ENCODE data around the gene NMUR1. TPM values are rescaled to one million over a fixed set of nuclear protein-coding genes. Genes with fewer than 3 reads are reported as not detected.

NMUR1 gene
- total RNA-seq, 4 donors from 2014 or later = 0.32 to 2.2 (median 0.55) TPM; not detected in 1

DNA sequence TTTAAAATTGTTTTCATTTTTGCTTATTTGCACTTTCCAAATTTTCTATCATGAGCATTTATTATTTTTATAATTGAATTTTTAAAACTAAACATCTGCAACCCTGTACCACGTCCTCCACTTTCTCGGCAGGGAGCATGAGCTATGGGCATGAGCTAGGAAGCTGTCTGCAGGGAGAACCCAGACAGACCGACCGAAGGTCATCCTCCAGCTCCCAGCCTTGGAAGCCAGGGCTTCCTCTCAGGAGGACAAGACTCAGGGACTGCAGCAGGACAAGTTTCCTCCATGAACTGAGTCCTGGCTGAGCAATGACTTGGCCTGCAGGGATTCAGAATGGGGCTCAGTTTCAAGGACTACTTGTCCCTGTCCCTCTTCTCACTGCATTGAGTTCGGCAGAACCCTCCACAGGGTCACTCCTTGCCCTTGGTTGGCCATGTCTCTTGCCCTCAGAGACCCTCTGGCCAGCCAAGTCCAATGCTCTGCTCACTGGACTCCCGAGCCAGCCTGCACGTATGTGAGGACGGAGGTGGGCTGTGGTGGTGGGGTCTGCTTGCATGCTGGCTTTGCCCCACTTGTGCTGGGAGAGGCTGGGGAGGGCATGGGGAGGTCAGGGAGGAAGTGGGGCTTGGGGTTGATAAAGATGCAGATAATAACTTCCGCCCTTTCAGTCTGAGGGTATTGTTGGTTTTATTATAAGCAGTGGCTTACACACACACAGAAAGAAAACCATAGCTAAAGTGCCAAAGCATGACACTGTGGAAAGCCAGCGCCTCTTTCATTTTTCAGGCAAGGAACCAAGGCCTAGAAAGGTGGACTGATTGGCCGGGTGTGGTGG, 6.6 kb downstream of the NMUR1 start:
- no peaks in the 10 kb centered on the region for H3K36me3 ChIP-seq
- H3K27me3 ChIP-seq = no peaks in the 10 kb centered on the region
- H3K9me3 ChIP-seq = no peaks in the 10 kb centered on the region
- no peak overlapping the region for H3K4me3 ChIP-seq
- H3K4me1 ChIP-seq = peaks cover 0 to 16% (median 1%) of the 10 kb centered on the region in 4 donors
- DNase-seq = no peak
- TF ChIP-seq, protein P1, sequence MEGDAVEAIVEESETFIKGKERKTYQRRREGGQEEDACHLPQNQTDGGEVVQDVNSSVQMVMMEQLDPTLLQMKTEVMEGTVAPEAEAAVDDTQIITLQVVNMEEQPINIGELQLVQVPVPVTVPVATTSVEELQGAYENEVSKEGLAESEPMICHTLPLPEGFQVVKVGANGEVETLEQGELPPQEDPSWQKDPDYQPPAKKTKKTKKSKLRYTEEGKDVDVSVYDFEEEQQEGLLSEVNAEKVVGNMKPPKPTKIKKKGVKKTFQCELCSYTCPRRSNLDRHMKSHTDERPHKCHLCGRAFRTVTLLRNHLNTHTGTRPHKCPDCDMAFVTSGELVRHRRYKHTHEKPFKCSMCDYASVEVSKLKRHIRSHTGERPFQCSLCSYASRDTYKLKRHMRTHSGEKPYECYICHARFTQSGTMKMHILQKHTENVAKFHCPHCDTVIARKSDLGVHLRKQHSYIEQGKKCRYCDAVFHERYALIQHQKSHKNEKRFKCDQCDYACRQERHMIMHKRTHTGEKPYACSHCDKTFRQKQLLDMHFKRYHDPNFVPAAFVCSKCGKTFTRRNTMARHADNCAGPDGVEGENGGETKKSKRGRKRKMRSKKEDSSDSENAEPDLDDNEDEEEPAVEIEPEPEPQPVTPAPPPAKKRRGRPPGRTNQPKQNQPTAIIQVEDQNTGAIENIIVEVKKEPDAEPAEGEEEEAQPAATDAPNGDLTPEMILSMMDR (IDR thresholded peaks at IDR 0.05) = no peak
- TF ChIP-seq POLR2AphosphoS5 (IDR thresholded peaks at IDR 0.05) (no peak), POLR2A (IDR thresholded peaks at IDR 0.05) (no peak), EP300 (IDR thresholded peaks at IDR 0.05; ENCODE audit: low read depth) (no peak)
- in situ Hi-C loops (cut with MboI; ENCODE audit: low pct_ligation_motif_present in 1 of 4, low pct_unique_long_range_greater_than_20kb in 1 of 4, low sequenced_read_pairs in 3 of 4) = loop anchor here in 1 of 4 donors (25.0 kb wide), 1 partner anchor 189 kb away; the partner anchor contains the start of gene PTMA
- H3K27ac ChIP-seq = no peak overlapping the region
- WGBS, 2 donors (ENCODE audit: low coverage in 1 of 2) = 65 to 66% methylated on average over 4 to 11 of the region's 11 CpGs
- intact Hi-C loops (cut with DNase I; ENCODE audit: low total_unique reads) = no loop called here

DNA sequence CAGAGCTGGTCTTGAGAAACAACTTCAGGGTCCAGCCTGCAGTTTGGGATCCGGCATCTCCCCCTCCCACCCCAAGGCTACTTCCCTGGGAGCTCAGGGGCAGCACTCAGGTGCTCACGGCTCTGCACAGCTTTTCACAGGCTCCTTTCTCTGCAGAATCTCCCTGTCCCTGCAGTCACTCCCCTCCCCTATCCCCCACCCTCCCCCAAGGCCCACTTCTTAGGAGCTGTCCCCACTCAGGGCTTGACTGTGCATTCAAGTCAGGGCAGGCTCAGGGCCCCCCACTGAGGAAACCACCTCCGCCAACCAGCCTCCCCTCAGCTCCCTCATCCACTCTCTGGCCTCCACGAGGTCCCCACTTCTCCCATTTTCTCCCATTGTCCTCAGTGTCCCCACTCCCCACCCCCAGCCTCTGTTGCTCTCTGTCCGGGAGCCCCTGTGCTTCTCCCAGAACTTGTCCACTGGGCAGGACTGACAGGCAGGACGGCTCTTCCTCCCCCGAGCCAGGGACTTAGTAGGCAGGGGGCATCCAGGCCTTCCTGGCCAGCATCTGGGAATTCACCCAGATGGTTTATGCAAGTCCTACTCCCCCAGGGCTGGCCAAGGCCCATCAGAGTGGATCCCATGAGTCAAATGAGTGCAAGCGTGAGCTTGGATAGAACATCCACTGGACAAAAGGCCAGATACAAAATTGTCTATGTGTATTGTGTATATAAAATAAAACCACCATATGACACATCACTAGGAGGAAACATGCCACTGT, 7.6 kb downstream of the NMUR1 start:
- in situ Hi-C loops (cut with MboI; ENCODE audit: low pct_ligation_motif_present in 1 of 4, low pct_unique_long_range_greater_than_20kb in 1 of 4, low sequenced_read_pairs in 3 of 4) = loop anchor here in 1 of 4 donors (25.0 kb wide), 1 partner anchor 190 kb away; the partner anchor contains the start of gene PTMA
- intact Hi-C loops (cut with DNase I; ENCODE audit: low total_unique reads) = no loop called here
- no peaks in the 10 kb centered on the region for H3K36me3 ChIP-seq
- DNase-seq = no peak
- H3K27me3 ChIP-seq = no peaks in the 10 kb centered on the region
- 81 to 89% methylated on average over 3 to 8 of the region's 8 CpGs for WGBS, 2 donors (ENCODE audit: low coverage in 1 of 2)
- TF ChIP-seq, protein P1 (IDR thresholded peaks at IDR 0.05) = no peak
- TF ChIP-seq POLR2A (IDR thresholded peaks at IDR 0.05) = no peak
- no peak for TF ChIP-seq POLR2AphosphoS5 (IDR thresholded peaks at IDR 0.05)
- TF ChIP-seq EP300 (IDR thresholded peaks at IDR 0.05; ENCODE audit: low read depth) = no peak
- peaks cover 0 to 16% (median 1%) of the 10 kb centered on the region in 4 donors for H3K4me1 ChIP-seq
- no peaks in the 10 kb centered on the region for H3K9me3 ChIP-seq
- no peak overlapping the region for H3K4me3 ChIP-seq
- H3K27ac ChIP-seq = no peak overlapping the region

DNA sequence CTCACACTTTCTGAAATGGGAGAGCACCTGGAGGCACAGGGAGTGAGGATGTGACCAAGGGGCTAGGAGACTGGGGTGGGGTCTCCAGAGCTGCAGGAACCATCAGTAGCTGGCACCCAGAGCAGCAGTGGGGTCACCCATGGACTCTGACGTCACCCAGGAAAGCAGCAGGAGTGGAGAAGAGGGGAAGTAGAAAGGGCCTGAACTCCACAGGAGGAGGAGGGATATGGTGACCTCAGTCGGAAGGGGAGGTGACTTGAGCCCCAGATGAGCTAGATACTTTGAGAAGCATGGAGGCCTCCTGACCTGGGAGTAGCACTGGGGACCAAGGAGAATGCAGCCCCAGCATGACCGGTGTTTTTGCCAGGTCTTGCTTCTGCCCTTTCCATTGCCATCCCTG, 8.8 kb downstream of the NMUR1 start:
- WGBS, 2 donors (ENCODE audit: low coverage in 1 of 2) = 49 to 83% methylated on average over 3 of the region's 3 CpGs
- Histone ChIP-seq H3K9me3 (no peaks in the 10 kb centered on the region), H3K27me3 (no peaks in the 10 kb centered on the region), H3K36me3 (no peaks in the 10 kb centered on the region), H3K27ac (no peak overlapping the region), H3K4me3 (no peak overlapping the region), H3K4me1 (peaks cover 0 to 16% (median 1%) of the 10 kb centered on the region in 4 donors)
- intact Hi-C loops (cut with DNase I; ENCODE audit: low total_unique reads) (no loop called here), in situ Hi-C loops (cut with MboI; ENCODE audit: low pct_ligation_motif_present in 1 of 4, low pct_unique_long_range_greater_than_20kb in 1 of 4, low sequenced_read_pairs in 3 of 4) (loop anchor here in 1 of 4 donors (25.0 kb wide), 1 partner anchor 191 kb away; the partner anchor contains the start of gene PTMA)
- TF ChIP-seq EP300 (IDR thresholded peaks at IDR 0.05; ENCODE audit: low read depth) (no peak), POLR2A (IDR thresholded peaks at IDR 0.05) (no peak), POLR2AphosphoS5 (IDR thresholded peaks at IDR 0.05) (no peak)
- TF ChIP-seq, protein P1 (IDR thresholded peaks at IDR 0.05) = no peak
- no peak for DNase-seq
